ENCODE results near the gene GALNT16.

Gene GALNT16

GRCh38 chr14:69262516-69262915, 2.6 kb downstream of the GALNT16 start:
- ATAC-seq: no peak

GRCh38 chr14:69263364-69263763, 3.4 kb downstream of the GALNT16 start:
- peak; percentile 72 for ATAC-seq
- TF ChIP-seq BACH2 (CRISPR knock-in tag; IDR thresholded peaks at IDR 0.05; ENCODE audit: borderline replicate concordance) (no peak), ISL1 (CRISPR knock-in tag; IDR thresholded peaks at IDR 0.05) (peak; percentile 7; the same call in 1 of the 2 replicates)

More at GRCh38 chr14:69262516-69262915, 2.6 kb downstream of the GALNT16 start:
- TF ChIP-seq POU6F1 (CRISPR knock-in tag; IDR thresholded peaks at IDR 0.05; ENCODE audit: borderline replicate concordance, low read depth) (no peak), ZC3H10 (CRISPR knock-in tag; IDR thresholded peaks at IDR 0.05) (no peak), PPARA (CRISPR knock-in tag; IDR thresholded peaks at IDR 0.05; ENCODE audit: borderline replicate concordance) (no peak), GLIS3 (CRISPR knock-in tag; IDR thresholded peaks at IDR 0.05) (no peak), CREB5 (CRISPR knock-in tag; IDR thresholded peaks at IDR 0.05; ENCODE audit: low read depth) (no peak), SNAI2 (CRISPR knock-in tag; IDR thresholded peaks at IDR 0.05) (no peak), CSDC2 (CRISPR knock-in tag; IDR thresholded peaks at IDR 0.05) (no peak), PATZ1 (CRISPR knock-in tag; IDR thresholded peaks at IDR 0.05; ENCODE audit: borderline replicate concordance) (no peak), TOX (CRISPR knock-in tag; IDR thresholded peaks at IDR 0.05; ENCODE audit: borderline replicate concordance) (no peak), ZNF70 (CRISPR knock-in tag; IDR thresholded peaks at IDR 0.05) (no peak), ZNF8 (CRISPR knock-in tag; IDR thresholded peaks at IDR 0.05) (no peak), ZFP3 (CRISPR knock-in tag; IDR thresholded peaks at IDR 0.05) (no peak), RARB (CRISPR knock-in tag; IDR thresholded peaks at IDR 0.05) (no peak), ARNTL (CRISPR knock-in tag; IDR thresholded peaks at IDR 0.05; ENCODE audit: borderline replicate concordance, low read depth) (no peak)

GRCh38 chr14:69263771-69264170, 3.8 kb downstream of the GALNT16 start:
- no peak for ATAC-seq
- TF ChIP-seq ESRRG (CRISPR knock-in tag; IDR thresholded peaks at IDR 0.05): no peak
- no peak for TF ChIP-seq RARB (CRISPR knock-in tag; IDR thresholded peaks at IDR 0.05)
- TF ChIP-seq PATZ1 (CRISPR knock-in tag; IDR thresholded peaks at IDR 0.05; ENCODE audit: borderline replicate concordance): no peak
- TF ChIP-seq CSDC2 (CRISPR knock-in tag; IDR thresholded peaks at IDR 0.05): no peak
- no peak for TF ChIP-seq POU6F1 (CRISPR knock-in tag; IDR thresholded peaks at IDR 0.05; ENCODE audit: borderline replicate concordance, low read depth)
- no peak for TF ChIP-seq TOX (CRISPR knock-in tag; IDR thresholded peaks at IDR 0.05; ENCODE audit: borderline replicate concordance)
- no peak for TF ChIP-seq ZFP30 (CRISPR knock-in tag; IDR thresholded peaks at IDR 0.05)
- no peak for TF ChIP-seq CSRNP3 (CRISPR knock-in tag; IDR thresholded peaks at IDR 0.05)
- no peak for TF ChIP-seq ZC3H10 (CRISPR knock-in tag; IDR thresholded peaks at IDR 0.05)
- no peak for TF ChIP-seq ZNF70 (CRISPR knock-in tag; IDR thresholded peaks at IDR 0.05)
- no peak for TF ChIP-seq TSHZ2 (CRISPR knock-in tag; IDR thresholded peaks at IDR 0.05)
- no peak for TF ChIP-seq OSR1 (CRISPR knock-in tag; IDR thresholded peaks at IDR 0.05)
- no peak for TF ChIP-seq ARNTL (CRISPR knock-in tag; IDR thresholded peaks at IDR 0.05; ENCODE audit: borderline replicate concordance, low read depth)
- TF ChIP-seq CREB5 (CRISPR knock-in tag; IDR thresholded peaks at IDR 0.05; ENCODE audit: low read depth): no peak
- no peak for TF ChIP-seq SNAI2 (CRISPR knock-in tag; IDR thresholded peaks at IDR 0.05)
- no peak for TF ChIP-seq ISL1 (CRISPR knock-in tag; IDR thresholded peaks at IDR 0.05)
- no peak for TF ChIP-seq TCF4 (CRISPR knock-in tag; IDR thresholded peaks at IDR 0.05; ENCODE audit: borderline replicate concordance)

All from SK-N-SH treated with all-trans-retinoic acid at 6 μM for 48 hours (cell line).